CD14-positive monocyte (primary cell): ENCODE data around the gene PCARE. TPM values are rescaled to one million over a fixed set of nuclear protein-coding genes. Genes with fewer than 3 reads are reported as not detected.
"Not testable (repeated sequence)": the region's sequence is repeated elsewhere in the genome, so short reads cannot be mapped to it uniquely, and the experiment has no call there.

Experiments
- DNase-seq, 3 donors: peaks; one replicate each; pipeline ENCODE4 v3.0.0-alpha.2; 2011 to 2022
- H2AFZ ChIP-seq: 2 replicates; pipeline ENCODE4 v1.6.0; 2012; ENCODE audit warnings: mild to moderate bottlenecking, low read depth, low read length, inconsistent platforms; ENCODE audit not compliant: insufficient read depth, poor library complexity, severe bottlenecking
- H3K27ac ChIP-seq, 2 donors: 1 replicate in 1 of 2; 2 replicates in 1 of 2; pipeline ENCODE4 v1.5.1; 2012 to 2013; ENCODE audit warnings: low read length in 2 of 2, control low read depth in 1 of 2, inconsistent platforms in 1 of 2, low read depth in 1 of 2, mild to moderate bottlenecking in 1 of 2
- H3K27me3 ChIP-seq, 2 donors: one replicate each; pipeline versions ENCODE4 v1.6.0 to v1.6.1; 2011 to 2013; ENCODE audit warnings: low read length in 2 of 2; ENCODE audit not compliant: control insufficient read depth in 2 of 2, insufficient read depth in 2 of 2
- H3K36me3 ChIP-seq, 2 donors: replicated peaks in 1 of 2; 1 replicate in 1 of 2; 2 replicates in 1 of 2; pipeline versions ENCODE4 v1.5.1 to v1.6.1; 2012 to 2013; ENCODE audit warnings: low read length in 2 of 2, control low read depth in 1 of 2, inconsistent platforms in 1 of 2, mild to moderate bottlenecking in 1 of 2; ENCODE audit not compliant: insufficient read depth in 2 of 2, control insufficient read depth in 1 of 2
- H3K4me1 ChIP-seq, 2 donors: 1 replicate in 1 of 2; 2 replicates in 1 of 2; pipeline versions ENCODE4 v1.5.1 to v1.6.1; 2012 to 2013; ENCODE audit warnings: low read length in 2 of 2, control low read depth in 1 of 2, inconsistent platforms in 1 of 2, mild to moderate bottlenecking in 1 of 2, moderate library complexity in 1 of 2; ENCODE audit not compliant: insufficient read depth in 2 of 2, control insufficient read depth in 1 of 2
- H3K4me2 ChIP-seq: replicated peaks from 2 replicates; pipeline ENCODE3; 2012; ENCODE audit warnings: low read length, moderate library complexity, mild to moderate bottlenecking; ENCODE audit not compliant: poor library complexity, severe bottlenecking; ENCODE audit errors: extremely low read depth
- H3K4me3 ChIP-seq, 3 experiments: fragments of 200-600 bp in 1 of 3; sonication (generic) in 1 of 3; replicated peaks in 1 of 3; 1 replicate in 2 of 3; 2 replicates in 1 of 3; pipeline ENCODE4 v1.5.1; 2011 to 2013; ENCODE audit warnings: low read length in 3 of 3, mild to moderate bottlenecking in 3 of 3, control low read depth in 2 of 3, low read depth in 2 of 3, inconsistent platforms in 1 of 3, moderate library complexity in 1 of 3
- H3K79me2 ChIP-seq: 2 replicates; pipeline ENCODE4 v1.6.0; 2012; ENCODE audit warnings: mild to moderate bottlenecking, control low read depth, inconsistent platforms, low read length, moderate library complexity; ENCODE audit not compliant: insufficient read depth
- H3K9ac ChIP-seq: 2 replicates; pipeline ENCODE4 v1.6.0; 2017; ENCODE audit warnings: low read length, mild to moderate bottlenecking; ENCODE audit not compliant: insufficient read depth, poor library complexity, severe bottlenecking
- H3K9me3 ChIP-seq, 2 donors: replicated peaks in 1 of 2; 1 replicate in 1 of 2; 2 replicates in 1 of 2; pipeline versions ENCODE4 v1.5.1 to v1.6.1; 2012 to 2013; ENCODE audit warnings: low read length in 2 of 2, control low read depth in 1 of 2; ENCODE audit not compliant: control insufficient read depth in 1 of 2, insufficient read depth in 1 of 2
- H4K20me1 ChIP-seq: 2 replicates; pipeline ENCODE4 v1.6.0; 2012; ENCODE audit warnings: mild to moderate bottlenecking, low read length, control low read depth, moderate library complexity; ENCODE audit not compliant: insufficient read depth
- H3K27ac Mint-ChIP-seq, 7 donors: one replicate each; pipeline ENCODE4 v1.8.0; 2020; ENCODE audit warnings: mild to moderate bottlenecking in 7 of 7, mixed read lengths in 7 of 7, moderate library complexity in 6 of 7, inconsistent platforms in 2 of 7
- H3K27me3 Mint-ChIP-seq, 3 donors: one replicate each; pipeline ENCODE4 v1.8.0; 2021 to 2022; ENCODE audit warnings: low read depth in 3 of 3, mild to moderate bottlenecking in 3 of 3, mixed read lengths in 3 of 3, moderate library complexity in 3 of 3, inconsistent platforms in 1 of 3
- H3K36me3 Mint-ChIP-seq, 2 donors: one replicate each; pipeline ENCODE4 v1.8.0; 2020; ENCODE audit warnings: mixed read lengths in 2 of 2, inconsistent platforms in 1 of 2, mild to moderate bottlenecking in 1 of 2
- H3K4me1 Mint-ChIP-seq: one replicate; pipeline ENCODE4 v1.8.0; 2020; ENCODE audit warnings: mild to moderate bottlenecking, mixed read lengths
- H3K4me3 Mint-ChIP-seq, 2 donors: one replicate each; pipeline ENCODE4 v1.8.0; 2020; ENCODE audit warnings: mild to moderate bottlenecking in 2 of 2, mixed read lengths in 2 of 2, moderate library complexity in 1 of 2
- H3K9me3 Mint-ChIP-seq, 7 donors: one replicate each; pipeline ENCODE4 v1.8.0; 2020 to 2022; ENCODE audit warnings: mixed read lengths in 7 of 7, mild to moderate bottlenecking in 6 of 7, moderate library complexity in 6 of 7, inconsistent platforms in 2 of 7
- CTCF ChIP-seq: fragments of 200-600 bp; IDR thresholded peaks from one replicate; pipeline ENCODE4 v1.8.0; 2022; ENCODE audit warnings: antibody characterized with exemption, mild to moderate bottlenecking
- WGBS: methylation state at CpG from one replicate; pipeline ENCODE4 v1.1.5; 2013; ENCODE audit warnings: missing lambda C conversion rate; ENCODE audit not compliant: insufficient coverage; 5-methylcytosine and 5-hydroxymethylcytosine counted together
- intact Hi-C, 2 donors: fragments of 100-400 bp; cut with micrococcal nuclease; formaldehyde crosslinking; loops; one replicate each; pipeline versions ENCODE4 v1.15.0 to v1.15.1; 2023
- polyA plus RNA-seq, 3 donors: library from polyadenylated mRNA; depleted of rRNA in 1 of 3; unstranded in 2 of 3; stranded (reverse) in 1 of 3; fragments of 300-500 nt in 2 of 3; fragments of >200 nt in 1 of 3; fragmentation: Illumina TruSeq in 2 of 3; gene quantifications; 1 replicate in 2 of 3; 2 replicates in 1 of 3; pipeline ENCODE4 v1.2.3, GENCODE V29; 2012 to 2021

Gene PCARE
- polyA plus RNA-seq, 3 donors: not detected

DNA sequence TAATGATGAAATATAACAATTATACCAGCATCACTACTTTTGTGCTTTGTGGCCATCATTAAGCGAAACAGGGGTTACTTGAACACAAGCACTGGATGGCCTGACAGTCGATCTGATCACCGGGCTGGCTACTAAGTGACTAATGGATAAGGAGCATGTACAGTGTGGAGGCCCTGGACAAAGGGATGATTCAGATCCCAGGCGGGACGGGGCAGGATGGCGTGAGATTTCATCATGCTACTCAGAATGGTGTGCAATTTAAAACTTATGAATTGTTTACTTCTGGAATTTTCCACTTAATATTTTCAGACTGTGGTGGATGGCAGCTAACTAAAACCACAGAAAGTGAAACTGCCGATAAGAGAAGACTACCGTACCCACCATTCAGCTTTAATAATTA is 33.9 kb upstream of the PCARE start:
- DNase-seq: peak in 1 of 3 donors; percentile 12
- Histone ChIP-seq H2AFZ (no peak overlapping the region), H3K4me2 (no peak overlapping the region), H3K79me2 (no peaks in the 10 kb centered on the region), H3K9me3 (no peaks in the 10 kb centered on the region), H4K20me1 (no peaks in the 10 kb centered on the region), H3K9ac (no peak overlapping the region), H3K36me3 (no peaks in the 10 kb centered on the region), H3K4me3 (no peak overlapping the region), H3K27ac (no peak overlapping the region), H3K27me3 (no peaks in the 10 kb centered on the region), H3K4me1 (peaks cover 1 to 6% of the 10 kb centered on the region in 2 donors)
- intact Hi-C loops: no loop called here
- WGBS: 90% methylated on average over 2 of the region's 8 CpGs
- no peak for TF ChIP-seq CTCF
- Mint-ChIP-seq H3K4me1 (peaks cover 8% of the 10 kb centered on the region), H3K27ac (no peak overlapping the region), H3K9me3 (no peaks in the 10 kb centered on the region), H3K4me3 (no peak overlapping the region), H3K36me3 (no peaks in the 10 kb centered on the region), H3K27me3 (peaks cover 0 to 5% (median 3%) of the 10 kb centered on the region in 3 donors)

DNA sequence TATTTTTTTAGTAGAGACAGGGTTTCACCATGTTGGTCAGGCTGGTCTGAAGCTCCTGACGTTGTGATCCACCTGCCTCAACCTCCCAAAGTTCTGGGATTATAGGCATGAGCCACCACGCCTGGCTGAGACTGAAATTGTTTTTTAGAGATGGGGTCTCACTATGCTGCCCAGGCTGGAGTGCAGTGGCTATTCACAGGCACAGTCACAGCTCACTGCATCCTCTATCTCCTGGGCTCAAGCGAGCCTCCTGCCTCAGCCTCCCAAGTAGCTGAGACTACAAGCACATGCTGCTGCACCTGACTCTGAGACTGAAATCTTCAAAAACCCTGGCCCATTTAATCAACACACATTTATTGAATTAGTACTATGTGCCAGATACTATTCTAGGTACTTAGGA is 33.2 kb upstream of the PCARE start:
- DNase-seq, H3K4me3 ChIP-seq, intact Hi-C loops, H3K4me2 ChIP-seq, H3K9ac ChIP-seq, H3K9me3 Mint-ChIP-seq, H3K27me3 ChIP-seq, H3K27ac Mint-ChIP-seq, H3K4me1 ChIP-seq, H3K27ac ChIP-seq, H3K9me3 ChIP-seq, H3K36me3 ChIP-seq, H3K36me3 Mint-ChIP-seq, H3K79me2 ChIP-seq, H4K20me1 ChIP-seq, H3K4me3 Mint-ChIP-seq, H3K4me1 Mint-ChIP-seq, H2AFZ ChIP-seq, H3K27me3 Mint-ChIP-seq: not testable (repeated sequence)
- WGBS: 100% methylated on average over 1 of the region's 3 CpGs
